T-helper 1 cell treated with Interleukin-12 subunit alpha and Interleukin-12 subunit beta and Interleukin-4 antibody, amounts not matched to agents 30 μg/mL and 1 μg/mL, for 36 hours (primary cell): Measurements from ENCODE around the gene TEF.

Experiments
- H3K27ac Mint-ChIP-seq: one replicate; pipeline ENCODE4 v1.8.0; 2021; ENCODE audit warnings: mild to moderate bottlenecking, mixed read lengths
- H3K27me3 Mint-ChIP-seq: one replicate; pipeline ENCODE4 v1.8.0; 2021; ENCODE audit warnings: low read depth, mixed read lengths
- H3K36me3 Mint-ChIP-seq: one replicate; pipeline ENCODE4 v1.8.0; 2021; ENCODE audit warnings: low read depth, mixed read lengths
- H3K4me1 Mint-ChIP-seq: one replicate; pipeline ENCODE4 v1.8.0; 2021; ENCODE audit warnings: low read depth, mixed read lengths
- H3K4me3 Mint-ChIP-seq: one replicate; pipeline ENCODE4 v1.8.0; 2021; ENCODE audit warnings: mild to moderate bottlenecking, moderate library complexity, mixed read lengths
- H3K9me3 Mint-ChIP-seq: one replicate; pipeline ENCODE4 v1.8.0; 2021; ENCODE audit warnings: mixed read lengths

The TEF gene

DNA sequence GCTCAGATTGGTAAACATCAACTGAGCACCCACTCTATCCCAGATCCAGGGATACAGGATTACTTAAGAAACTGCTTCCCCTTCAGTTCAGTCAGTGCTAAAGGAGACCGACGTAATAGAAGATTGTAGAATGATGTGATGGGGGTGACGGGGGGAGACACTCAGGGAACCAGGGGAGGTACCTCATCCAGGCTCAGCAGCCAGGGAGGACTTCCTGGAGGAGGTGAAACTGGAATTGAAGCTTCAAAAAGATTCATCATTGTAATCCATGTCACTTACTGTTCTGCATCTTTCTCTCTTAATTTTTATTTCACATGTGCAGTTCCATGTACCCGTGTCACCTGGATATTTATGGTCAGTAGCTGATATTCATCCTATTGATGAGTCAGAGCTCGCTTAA, 19.1 kb upstream of the TEF start:
- H3K4me3 Mint-ChIP-seq: no peak overlapping the region
- peaks cover 3% of the 10 kb centered on the region for H3K27me3 Mint-ChIP-seq
- no peaks in the 10 kb centered on the region for H3K9me3 Mint-ChIP-seq
- H3K27ac Mint-ChIP-seq: no peak overlapping the region
- no peaks in the 10 kb centered on the region for H3K4me1 Mint-ChIP-seq
- H3K36me3 Mint-ChIP-seq: no peaks in the 10 kb centered on the region

GRCh38 chr22:41364233-41364632, 17.5 kb upstream of the TEF start:
- no peaks in the 10 kb centered on the region for H3K4me1 Mint-ChIP-seq
- no peaks in the 10 kb centered on the region for H3K36me3 Mint-ChIP-seq
- H3K9me3 Mint-ChIP-seq: no peaks in the 10 kb centered on the region
- peaks cover 7% of the 10 kb centered on the region for H3K27me3 Mint-ChIP-seq
- H3K27ac Mint-ChIP-seq: no peak overlapping the region
- H3K4me3 Mint-ChIP-seq: no peak overlapping the region

DNA sequence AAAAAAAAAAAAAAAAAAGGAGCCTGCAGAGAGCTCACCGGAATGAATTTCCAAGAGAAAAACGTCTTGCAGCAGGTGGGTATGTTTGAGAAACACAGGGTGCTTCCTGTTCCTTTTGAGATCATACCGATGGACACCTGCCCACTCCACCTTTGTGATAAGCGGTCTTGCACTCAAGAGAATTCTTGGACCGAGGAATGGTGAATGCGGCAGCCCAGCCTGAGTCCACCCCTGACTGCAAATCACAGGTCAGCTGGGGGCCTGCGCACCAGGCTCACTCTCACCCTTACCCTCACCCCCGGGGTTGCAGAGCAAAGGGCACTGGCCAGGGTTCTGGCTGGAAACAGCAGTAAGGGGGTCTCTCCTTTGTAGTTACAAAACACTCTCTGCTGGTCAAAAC, 16.8 kb upstream of the TEF start:
- Mint-ChIP-seq H3K27me3 (peaks cover 7% of the 10 kb centered on the region), H3K4me3 (no peak overlapping the region), H3K9me3 (no peaks in the 10 kb centered on the region)

GRCh38 chr22:41365425-41365824, 16.3 kb upstream of the TEF start:
- Mint-ChIP-seq H3K36me3 (no peaks in the 10 kb centered on the region), H3K27ac (no peak overlapping the region), H3K4me1 (no peaks in the 10 kb centered on the region), H3K27me3 (peaks cover 7% of the 10 kb centered on the region), H3K4me3 (no peak overlapping the region), H3K9me3 (no peaks in the 10 kb centered on the region)

More for the DNA sequence above, 16.8 kb upstream of the TEF start:
- H3K27ac Mint-ChIP-seq: no peak overlapping the region
- no peaks in the 10 kb centered on the region for H3K36me3 Mint-ChIP-seq
- H3K4me1 Mint-ChIP-seq: no peaks in the 10 kb centered on the region

DNA sequence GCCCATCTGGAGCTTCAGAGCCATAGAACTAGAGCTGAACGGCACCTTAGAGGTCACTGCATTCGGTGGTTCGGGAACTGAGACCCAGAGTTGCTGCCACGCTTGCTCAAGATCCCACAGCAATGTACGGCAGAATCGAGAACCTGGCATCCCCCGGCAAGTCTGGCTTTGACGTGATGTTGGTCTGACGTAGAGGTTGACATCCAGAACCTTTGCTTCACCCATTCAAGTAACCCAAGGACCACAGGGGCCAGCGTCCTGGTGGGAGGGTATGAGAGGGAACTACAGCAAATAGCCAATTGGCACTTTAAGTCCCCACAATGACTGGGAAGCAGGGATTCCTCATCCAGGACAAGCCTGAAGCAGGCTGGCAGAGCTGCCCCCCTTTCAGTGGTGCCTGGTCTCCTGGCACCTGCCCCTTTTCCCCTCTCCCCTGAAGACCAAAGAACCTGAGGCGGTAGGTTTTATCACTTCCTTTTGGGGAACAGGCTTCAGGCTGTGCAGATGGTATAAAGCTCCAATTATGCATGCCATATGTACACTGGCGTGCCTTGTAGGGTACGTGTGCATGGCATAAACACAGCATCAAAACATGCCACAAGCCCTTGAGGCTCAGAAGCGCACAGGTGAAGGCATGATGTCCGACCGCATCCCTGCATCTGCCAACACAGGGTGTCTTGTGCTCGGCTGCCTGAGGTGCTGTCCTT, 15.3 kb upstream of the TEF start:
- Mint-ChIP-seq H3K27ac (no peak overlapping the region), H3K36me3 (no peaks in the 10 kb centered on the region), H3K4me1 (no peaks in the 10 kb centered on the region), H3K27me3 (peaks cover 13% of the 10 kb centered on the region), H3K4me3 (no peak overlapping the region), H3K9me3 (no peaks in the 10 kb centered on the region)

DNA sequence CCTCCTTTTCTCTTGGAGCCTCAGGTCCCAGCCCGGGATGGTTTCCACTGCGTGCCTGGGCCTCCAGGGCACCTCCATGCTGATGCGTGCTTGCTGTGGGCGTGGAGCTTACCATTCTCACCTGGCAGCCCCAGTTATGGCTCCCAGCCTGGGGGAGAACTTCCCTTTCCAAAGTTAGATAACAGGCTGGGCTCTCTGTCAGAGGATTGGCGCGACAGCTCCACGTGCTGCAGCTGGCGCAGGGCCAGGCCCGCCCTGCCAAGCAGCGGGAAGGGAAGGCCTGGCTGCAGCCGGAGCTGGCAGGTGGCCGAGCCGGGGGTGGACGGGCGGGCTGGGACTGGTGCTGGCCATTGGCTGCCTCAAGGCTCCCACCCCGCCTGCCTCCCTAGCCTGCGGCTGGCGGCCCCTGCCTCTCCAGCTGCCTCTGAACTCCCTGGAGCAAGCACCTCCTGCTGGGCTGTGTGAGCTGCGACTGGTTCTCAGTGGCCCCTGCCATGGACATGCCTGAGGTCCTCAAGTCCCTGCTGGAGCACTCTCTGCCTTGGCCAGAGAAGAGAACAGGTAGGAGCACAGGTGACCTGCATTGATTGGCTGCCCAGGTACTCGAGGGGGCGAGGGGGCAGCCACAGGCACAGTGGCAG, 14.6 kb upstream of the TEF start:
- Mint-ChIP-seq H3K9me3 (no peaks in the 10 kb centered on the region), H3K27ac (no peak overlapping the region), H3K4me3 (no peak overlapping the region), H3K4me1 (no peaks in the 10 kb centered on the region), H3K36me3 (no peaks in the 10 kb centered on the region), H3K27me3 (peaks cover 15% of the 10 kb centered on the region)

DNA sequence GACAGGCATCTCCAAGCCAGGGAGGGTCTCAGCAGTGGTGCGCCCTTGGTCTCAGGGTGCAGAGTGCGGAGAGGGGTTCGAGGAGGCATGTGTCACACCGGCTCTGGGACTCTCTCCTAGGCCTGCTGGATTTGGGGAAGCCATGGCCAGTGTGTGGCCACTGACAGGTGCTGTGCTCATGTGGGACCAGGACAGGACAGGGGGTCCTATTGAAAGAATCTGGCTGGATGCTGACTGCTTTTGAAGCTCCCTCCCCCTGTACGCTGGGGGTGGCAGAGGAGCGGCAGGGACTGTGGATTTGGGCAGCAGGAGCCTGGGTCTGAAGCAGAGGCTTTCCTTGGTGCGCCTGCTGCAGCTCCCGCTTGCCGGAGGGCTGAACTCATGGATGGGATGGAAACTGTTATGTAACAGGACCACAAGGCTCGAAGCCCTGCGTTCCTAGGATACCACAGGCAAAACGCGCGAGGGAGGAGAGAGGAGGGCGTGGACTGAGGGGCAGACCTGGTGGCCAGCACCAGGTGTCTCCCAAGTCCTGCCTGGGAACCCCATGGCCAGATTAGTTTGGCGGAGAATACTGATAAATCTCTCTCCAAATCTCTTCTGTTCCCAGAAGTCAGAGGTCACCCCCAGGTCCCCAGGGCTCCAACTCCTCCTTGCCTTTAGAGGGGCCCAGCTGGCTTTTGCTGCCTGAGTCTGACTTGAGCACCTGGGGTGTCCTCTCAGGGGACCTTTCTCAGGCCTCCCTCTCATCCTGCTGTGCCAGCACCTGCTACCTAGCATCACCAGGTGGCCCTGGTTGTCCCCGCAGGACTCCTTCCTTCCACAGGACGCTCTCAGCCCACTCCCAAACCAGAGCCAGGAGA, 13.8 kb upstream of the TEF start:
- no peaks in the 10 kb centered on the region for H3K4me1 Mint-ChIP-seq

GRCh38 chr22:41368543-41369423, 13.0 kb upstream of the TEF start:
- Mint-ChIP-seq H3K27me3 (peaks cover 16% of the 10 kb centered on the region), H3K36me3 (no peaks in the 10 kb centered on the region), H3K4me1 (no peaks in the 10 kb centered on the region), H3K4me3 (no peak overlapping the region), H3K9me3 (no peaks in the 10 kb centered on the region), H3K27ac (no peak overlapping the region)

More for the DNA sequence above, 13.8 kb upstream of the TEF start:
- peaks cover 16% of the 10 kb centered on the region for H3K27me3 Mint-ChIP-seq
- no peak overlapping the region for H3K27ac Mint-ChIP-seq
- H3K36me3 Mint-ChIP-seq: no peaks in the 10 kb centered on the region
- H3K9me3 Mint-ChIP-seq: no peaks in the 10 kb centered on the region
- H3K4me3 Mint-ChIP-seq: no peak overlapping the region

DNA sequence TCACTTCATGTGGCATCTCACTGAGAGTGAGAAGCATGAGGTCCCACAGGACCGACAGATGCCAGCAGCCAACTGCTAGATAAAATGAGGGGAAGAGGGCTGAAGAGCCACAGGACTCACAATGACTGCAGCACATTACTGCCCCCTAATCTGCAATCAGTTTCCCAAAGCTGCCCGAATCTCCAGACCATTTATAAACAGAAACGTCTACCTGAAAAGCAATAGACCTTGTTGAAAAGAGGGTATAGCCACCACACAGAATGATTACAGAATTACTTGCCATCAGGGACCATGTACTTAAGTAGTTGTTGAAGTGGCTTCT, 12.4 kb upstream of the TEF start:
- Mint-ChIP-seq H3K27me3 (peaks cover 16% of the 10 kb centered on the region), H3K36me3 (no peaks in the 10 kb centered on the region), H3K4me3 (no peak overlapping the region), H3K9me3 (no peaks in the 10 kb centered on the region), H3K4me1 (no peaks in the 10 kb centered on the region), H3K27ac (no peak overlapping the region)

DNA sequence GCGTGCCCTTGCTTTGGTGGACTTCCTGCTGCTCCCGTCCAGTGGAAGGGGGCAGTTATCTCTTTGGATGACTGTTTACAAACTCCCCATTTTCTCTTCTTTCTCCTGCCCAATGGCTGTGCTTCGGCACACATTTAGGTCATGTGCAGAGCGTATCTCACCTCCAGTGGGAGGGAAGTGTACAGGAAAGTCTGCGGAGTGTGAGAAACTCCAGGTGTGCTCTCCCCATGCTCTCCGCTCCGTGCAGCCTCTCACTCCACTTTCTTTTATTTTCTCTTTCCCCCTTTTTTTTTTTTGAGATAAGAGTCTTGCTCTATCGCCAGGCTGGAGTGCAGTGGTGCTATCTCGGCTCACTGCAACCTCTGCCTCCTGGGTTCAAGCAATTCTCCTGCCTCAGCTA, 11.9 kb upstream of the TEF start:
- Mint-ChIP-seq H3K4me1 (no peaks in the 10 kb centered on the region), H3K36me3 (no peaks in the 10 kb centered on the region), H3K9me3 (no peaks in the 10 kb centered on the region), H3K4me3 (no peak overlapping the region), H3K27me3 (peaks cover 21% of the 10 kb centered on the region), H3K27ac (no peak overlapping the region)

GRCh38 chr22:41377846-41378245, 3.9 kb upstream of the TEF start:
- Mint-ChIP-seq H3K27me3 (peaks cover 8% of the 10 kb centered on the region), H3K4me3 (no peak overlapping the region), H3K4me1 (peaks cover 3% of the 10 kb centered on the region), H3K9me3 (no peaks in the 10 kb centered on the region), H3K36me3 (no peaks in the 10 kb centered on the region), H3K27ac (no peak overlapping the region)

GRCh38 chr22:41380993-41381328, 781 bp upstream of the TEF start:
- Mint-ChIP-seq H3K4me1 (peaks cover 8% of the 10 kb centered on the region), H3K36me3 (no peaks in the 10 kb centered on the region), H3K27ac (no peak overlapping the region), H3K27me3 (peaks cover 3% of the 10 kb centered on the region), H3K4me3 (peak overlapping the region; percentile 17), H3K9me3 (no peaks in the 10 kb centered on the region)

DNA sequence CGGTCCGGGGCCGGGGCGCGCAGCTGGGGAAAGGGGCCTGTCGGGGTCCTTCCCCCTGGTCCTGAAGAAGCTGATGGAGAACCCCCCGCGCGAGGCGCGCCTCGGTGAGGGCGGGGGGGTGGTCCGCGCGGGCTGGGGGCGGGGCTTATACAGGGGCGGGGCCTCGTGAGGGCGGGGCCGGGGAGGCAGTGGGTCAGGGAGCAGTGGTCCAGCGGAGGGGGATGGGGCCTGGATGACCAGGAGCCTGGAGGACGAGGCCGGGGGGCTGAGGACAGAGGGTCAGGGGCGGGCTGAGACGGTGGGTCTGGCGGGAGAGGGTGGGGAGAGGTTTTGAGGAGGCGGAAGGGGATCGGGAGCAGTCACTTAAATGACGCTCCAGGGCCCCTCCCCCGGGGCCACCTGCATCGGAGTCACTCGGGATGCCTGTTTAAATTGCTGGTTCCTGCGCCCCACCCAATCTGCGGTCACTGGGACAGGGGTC, 396 bp downstream of the TEF start:
- Mint-ChIP-seq H3K27me3 (no peaks in the 10 kb centered on the region), H3K4me1 (peaks cover 8% of the 10 kb centered on the region), H3K27ac (peak overlapping the region; percentile 94), H3K9me3 (no peaks in the 10 kb centered on the region), H3K36me3 (no peaks in the 10 kb centered on the region), H3K4me3 (peak overlapping the region; percentile 92)

DNA sequence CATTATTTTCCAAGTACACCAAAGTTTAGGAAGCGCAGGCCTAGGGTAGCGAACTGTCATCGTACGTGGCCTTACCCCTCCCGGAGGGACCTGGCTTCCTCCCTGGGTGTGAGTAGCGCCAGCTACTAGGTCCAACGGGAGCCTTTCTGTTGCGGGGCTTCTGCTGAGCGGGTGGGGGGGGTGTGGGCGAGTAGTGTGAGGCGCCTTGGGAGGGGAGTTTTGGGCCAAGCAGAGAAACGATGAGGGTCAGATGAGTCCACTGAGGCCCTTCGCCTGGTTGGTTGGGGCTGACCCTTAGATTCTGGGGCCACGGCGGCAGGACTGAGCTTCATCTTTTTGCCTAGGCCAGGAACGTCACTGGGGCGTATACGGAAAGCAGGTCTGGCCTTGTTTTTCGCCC, 868 bp downstream of the TEF start:
- peaks cover 8% of the 10 kb centered on the region for H3K4me1 Mint-ChIP-seq
- H3K27ac Mint-ChIP-seq: peak overlapping the region; percentile 94
- peak overlapping the region; percentile 88 for H3K4me3 Mint-ChIP-seq
- H3K27me3 Mint-ChIP-seq: no peaks in the 10 kb centered on the region
- H3K9me3 Mint-ChIP-seq: no peaks in the 10 kb centered on the region
- no peaks in the 10 kb centered on the region for H3K36me3 Mint-ChIP-seq
